AG09319 (cell line): ENCODE measurements around the gene KDM3B.
"Not testable (repeated sequence)": the region's sequence is repeated elsewhere in the genome, so short reads cannot be mapped to it uniquely, and the experiment has no call there.

ENCODE experiments used
- DNase-seq: peaks from one replicate; pipeline ENCODE4 v3.0.0-alpha.2; 2010; ENCODE audit warnings: low read depth; ENCODE audit errors: extremely low read depth
- TF ChIP-seq, protein P1 (sequence below): IDR thresholded peaks from 2 replicates; pipeline ENCODE4 v1.5.1; 2011; ENCODE audit warnings: low read depth, mild to moderate bottlenecking, inconsistent platforms, low read length, moderate library complexity

Gene KDM3B

DNA sequence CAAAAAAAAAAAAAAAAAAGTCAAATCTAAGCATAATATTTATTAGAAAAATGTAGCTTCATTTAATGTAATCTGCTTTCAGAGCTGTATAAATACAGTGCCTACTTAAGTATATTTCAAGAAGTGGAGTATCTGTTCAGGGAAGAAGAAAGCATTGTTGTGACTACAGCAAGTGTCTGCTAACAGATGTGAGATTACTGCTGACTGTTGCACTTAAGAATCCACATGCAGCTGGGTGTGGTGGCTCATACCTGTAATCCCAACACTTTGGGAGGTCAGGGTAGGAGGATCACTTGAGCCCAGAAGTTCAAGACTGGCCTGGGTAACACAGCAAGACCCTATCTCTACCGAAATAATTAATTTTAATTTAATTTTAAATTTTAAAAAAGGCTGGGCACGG lies 19.0 kb downstream of the KDM3B start:
- DNase-seq = no peak
- TF ChIP-seq, protein P1, sequence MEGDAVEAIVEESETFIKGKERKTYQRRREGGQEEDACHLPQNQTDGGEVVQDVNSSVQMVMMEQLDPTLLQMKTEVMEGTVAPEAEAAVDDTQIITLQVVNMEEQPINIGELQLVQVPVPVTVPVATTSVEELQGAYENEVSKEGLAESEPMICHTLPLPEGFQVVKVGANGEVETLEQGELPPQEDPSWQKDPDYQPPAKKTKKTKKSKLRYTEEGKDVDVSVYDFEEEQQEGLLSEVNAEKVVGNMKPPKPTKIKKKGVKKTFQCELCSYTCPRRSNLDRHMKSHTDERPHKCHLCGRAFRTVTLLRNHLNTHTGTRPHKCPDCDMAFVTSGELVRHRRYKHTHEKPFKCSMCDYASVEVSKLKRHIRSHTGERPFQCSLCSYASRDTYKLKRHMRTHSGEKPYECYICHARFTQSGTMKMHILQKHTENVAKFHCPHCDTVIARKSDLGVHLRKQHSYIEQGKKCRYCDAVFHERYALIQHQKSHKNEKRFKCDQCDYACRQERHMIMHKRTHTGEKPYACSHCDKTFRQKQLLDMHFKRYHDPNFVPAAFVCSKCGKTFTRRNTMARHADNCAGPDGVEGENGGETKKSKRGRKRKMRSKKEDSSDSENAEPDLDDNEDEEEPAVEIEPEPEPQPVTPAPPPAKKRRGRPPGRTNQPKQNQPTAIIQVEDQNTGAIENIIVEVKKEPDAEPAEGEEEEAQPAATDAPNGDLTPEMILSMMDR = no peak

- no peak for DNase-seq
- TF ChIP-seq, protein P1 = no peak
Observed at GRCh38 chr5:138372225-138372624, 19.7 kb downstream of the KDM3B start.

DNA sequence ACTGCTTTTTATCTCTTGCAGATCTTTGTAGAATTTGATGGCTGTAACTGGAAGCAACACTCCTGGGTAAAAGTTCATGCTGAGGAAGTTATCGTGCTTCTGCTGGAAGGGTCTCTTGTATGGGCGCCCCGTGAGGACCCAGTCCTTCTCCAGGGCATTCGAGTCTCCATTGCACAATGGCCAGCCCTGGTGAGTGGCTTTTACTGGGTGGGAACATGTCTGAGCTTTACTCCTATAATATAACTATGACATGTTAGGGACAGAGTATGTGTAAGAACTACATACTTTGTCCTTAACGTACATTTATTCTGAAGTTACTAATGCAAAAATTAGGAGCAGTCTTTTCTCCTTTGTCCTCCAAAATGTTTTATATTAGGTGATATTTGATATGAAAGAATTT lies 20.2 kb downstream of the KDM3B start:
- DNase-seq = no peak
- TF ChIP-seq, protein P1 = no peak

DNA sequence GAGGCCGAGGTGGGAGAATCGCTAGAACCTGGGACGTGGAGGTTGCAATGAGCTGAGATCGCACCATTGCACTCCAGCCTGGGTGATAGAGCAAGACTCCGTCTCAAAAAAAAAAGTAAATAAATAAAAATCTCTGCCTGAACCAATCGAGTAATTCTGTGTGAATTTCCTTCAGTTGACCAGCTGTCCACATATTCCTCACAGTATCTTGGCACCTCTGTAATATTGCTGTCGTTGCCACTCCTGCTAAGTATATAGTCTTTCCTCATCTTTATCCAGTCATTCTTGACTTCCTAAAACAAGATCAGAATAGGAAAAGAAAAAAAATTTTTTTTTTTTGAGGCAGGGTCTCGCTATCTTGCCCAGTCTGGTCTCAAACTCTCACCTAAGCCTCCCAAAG lies 29.9 kb downstream of the KDM3B start:
- DNase-seq = no peak
- TF ChIP-seq, protein P1 = no peak

GRCh38 chr5:138385660-138386059 lies 33.2 kb downstream of the KDM3B start:
- TF ChIP-seq, protein P1 = no peak
- DNase-seq = no peak

- DNase-seq = no peak
- TF ChIP-seq, protein P1 = no peak
Observed at GRCh38 chr5:138386290-138386689, 33.8 kb downstream of the KDM3B start.

DNA sequence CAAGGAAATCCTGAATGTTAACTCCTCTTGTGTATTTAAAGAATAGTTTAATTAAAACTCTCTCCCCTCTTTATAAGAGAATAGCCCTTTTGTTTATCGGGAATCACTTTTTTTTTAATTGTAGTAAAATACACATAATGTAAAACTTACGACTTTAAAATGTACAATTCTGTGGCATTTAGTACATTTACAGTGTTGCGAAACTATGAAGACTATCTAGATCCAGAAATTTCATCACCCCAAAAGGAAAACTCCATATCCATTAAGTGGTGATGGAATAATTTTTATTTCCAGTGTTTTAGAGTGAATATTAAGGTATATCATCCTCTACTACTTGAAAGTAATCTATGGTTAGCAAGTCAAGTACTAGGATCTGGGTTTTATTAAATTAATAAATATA lies 36.8 kb downstream of the KDM3B start:
- DNase-seq = no peak
- TF ChIP-seq, protein P1 = no peak

- not testable (repeated sequence) for DNase-seq
Observed at GRCh38 chr5:138389911-138390310, 37.4 kb downstream of the KDM3B start.
